Measurements from ENCODE around the gene WDR47.

Gene WDR47

DNA sequence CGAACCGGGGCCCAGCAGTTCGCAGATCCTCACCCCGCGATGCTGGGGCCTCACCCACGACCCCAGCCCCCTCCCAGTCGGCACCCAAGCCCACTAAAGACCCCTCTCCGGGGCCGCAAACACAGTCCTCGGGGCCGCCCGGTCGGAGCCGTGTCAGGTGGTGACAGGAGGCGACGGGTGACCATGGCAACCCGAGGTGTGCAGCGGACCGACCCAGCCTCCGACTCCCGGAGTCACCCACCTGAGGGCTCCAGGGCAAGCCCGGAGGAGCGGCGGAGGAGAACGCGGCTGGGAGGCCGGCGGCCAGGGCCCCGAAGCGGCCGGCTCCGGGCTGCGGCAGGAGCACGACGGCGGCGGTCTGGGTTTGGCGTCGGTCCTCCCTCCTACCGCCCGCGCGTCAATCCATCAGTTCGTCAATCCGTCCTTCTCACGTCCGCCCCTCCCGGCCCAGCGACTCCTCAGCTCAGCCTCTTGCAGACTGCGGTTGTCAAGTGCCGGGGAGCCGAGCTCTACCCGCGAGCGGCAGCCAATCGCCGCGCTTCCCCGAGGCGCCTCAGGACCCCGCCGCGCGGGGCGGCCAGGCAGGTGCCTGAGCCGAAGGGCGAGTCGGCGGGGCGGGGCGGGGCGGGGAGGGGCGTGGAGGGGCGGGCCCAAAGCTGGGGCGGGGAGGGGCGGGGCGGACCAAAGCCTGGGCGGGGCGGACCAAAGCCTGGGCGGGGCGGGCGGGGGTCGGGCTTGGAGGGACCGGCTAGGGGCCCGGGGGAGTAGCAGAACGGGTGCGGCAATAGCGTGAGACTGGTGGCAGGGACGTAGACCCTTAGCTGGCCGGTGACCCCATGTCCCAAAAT lies at the start of gene WDR47:
TSS of gene WDR47 (minus strand) at position 482 of the 848 bp plus-strand sequence. CDS start 18,590 bp downstream, outside the sequence.
- Histone ChIP-seq H3K9me3 (ENCODE audit: control insufficient read depth in 1 of 2, low read length in 2 of 2) (no peaks in the 10 kb centered on the region), H3K9ac (ENCODE audit: low read depth in 1 of 2, low read length in 2 of 2) (peak within 1 kb of the TSS; percentile 83 to 97), H3K36me3 (ENCODE audit: control insufficient read depth in 1 of 2, insufficient read depth in 2 of 2, low read length in 2 of 2) (no peaks in the 10 kb centered on the region), H3K27ac (ENCODE audit: low read depth, low read length) (peak within 1 kb of the TSS; percentile 73), H3K27me3 (ENCODE audit: control insufficient read depth in 1 of 2, insufficient read depth in 2 of 2, low read length in 2 of 2) (no peaks in the 10 kb centered on the region), H3K4me1 (ENCODE audit: control insufficient read depth in 1 of 2, insufficient read depth in 2 of 2, low read length in 2 of 2) (peaks cover 4 to 5% of the 10 kb centered on the region in 2 donors), H3K4me3 (ENCODE audit: low read depth in 1 of 2, low read length in 2 of 2) (peak within 1 kb of the TSS; percentile 97)

DNA sequence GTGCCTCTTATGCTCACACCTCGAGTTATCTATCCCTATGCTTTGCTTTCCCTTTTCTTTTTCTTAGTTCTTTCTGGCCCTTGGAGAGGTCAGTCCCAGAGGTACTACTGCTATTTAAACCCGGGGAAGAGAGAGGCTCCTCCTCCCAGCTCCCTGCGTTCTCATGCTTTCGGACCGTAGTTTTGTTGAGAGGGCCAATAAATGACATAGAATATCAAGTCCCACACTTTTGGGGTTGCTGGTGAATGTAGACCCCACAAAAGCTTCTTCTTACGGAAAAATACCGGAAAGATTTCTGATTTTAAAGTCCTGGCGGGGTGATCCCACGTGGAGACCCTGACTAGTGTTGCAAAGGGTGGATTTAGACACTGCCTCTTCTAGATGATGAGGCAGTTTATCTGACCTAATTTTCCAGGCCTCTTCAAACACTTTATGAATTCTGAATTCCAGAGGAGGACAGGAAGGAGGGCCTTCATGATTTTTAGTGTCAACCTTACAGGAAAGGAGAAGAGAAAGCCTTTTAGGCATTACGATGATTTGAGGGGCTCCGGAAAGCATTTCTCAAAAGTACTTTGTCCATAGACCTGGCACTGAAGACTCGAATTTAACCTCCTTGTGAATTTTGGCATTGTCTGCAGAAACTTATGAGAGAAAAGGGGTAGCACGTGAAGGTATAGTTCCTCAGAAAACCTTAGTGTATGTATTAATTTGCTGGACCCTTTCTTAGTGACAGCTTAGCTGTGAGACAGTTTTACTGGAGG lies 49.4 kb upstream of the WDR47 start:
- H3K36me3 ChIP-seq (ENCODE audit: control insufficient read depth in 1 of 2, insufficient read depth in 2 of 2, low read length in 2 of 2), result peaks cover 9 to 30% of the 10 kb centered on the region in 2 donors
- no peaks in the 10 kb centered on the region for H3K27me3 ChIP-seq (ENCODE audit: control insufficient read depth in 1 of 2, insufficient read depth in 2 of 2, low read length in 2 of 2)
- H3K9me3 ChIP-seq (ENCODE audit: control insufficient read depth in 1 of 2, low read length in 2 of 2), result no peaks in the 10 kb centered on the region
- peak overlapping the region; percentile 94 for H3K27ac ChIP-seq (ENCODE audit: low read depth, low read length)
- peaks cover 23 to 27% of the 10 kb centered on the region in 2 donors for H3K4me1 ChIP-seq (ENCODE audit: control insufficient read depth in 1 of 2, insufficient read depth in 2 of 2, low read length in 2 of 2)
- peak overlapping the region; percentile 74 to 94 for H3K9ac ChIP-seq (ENCODE audit: low read depth in 1 of 2, low read length in 2 of 2)
- peak overlapping the region; percentile 82 to 86 for H3K4me3 ChIP-seq (ENCODE audit: low read depth in 1 of 2, low read length in 2 of 2)

DNA sequence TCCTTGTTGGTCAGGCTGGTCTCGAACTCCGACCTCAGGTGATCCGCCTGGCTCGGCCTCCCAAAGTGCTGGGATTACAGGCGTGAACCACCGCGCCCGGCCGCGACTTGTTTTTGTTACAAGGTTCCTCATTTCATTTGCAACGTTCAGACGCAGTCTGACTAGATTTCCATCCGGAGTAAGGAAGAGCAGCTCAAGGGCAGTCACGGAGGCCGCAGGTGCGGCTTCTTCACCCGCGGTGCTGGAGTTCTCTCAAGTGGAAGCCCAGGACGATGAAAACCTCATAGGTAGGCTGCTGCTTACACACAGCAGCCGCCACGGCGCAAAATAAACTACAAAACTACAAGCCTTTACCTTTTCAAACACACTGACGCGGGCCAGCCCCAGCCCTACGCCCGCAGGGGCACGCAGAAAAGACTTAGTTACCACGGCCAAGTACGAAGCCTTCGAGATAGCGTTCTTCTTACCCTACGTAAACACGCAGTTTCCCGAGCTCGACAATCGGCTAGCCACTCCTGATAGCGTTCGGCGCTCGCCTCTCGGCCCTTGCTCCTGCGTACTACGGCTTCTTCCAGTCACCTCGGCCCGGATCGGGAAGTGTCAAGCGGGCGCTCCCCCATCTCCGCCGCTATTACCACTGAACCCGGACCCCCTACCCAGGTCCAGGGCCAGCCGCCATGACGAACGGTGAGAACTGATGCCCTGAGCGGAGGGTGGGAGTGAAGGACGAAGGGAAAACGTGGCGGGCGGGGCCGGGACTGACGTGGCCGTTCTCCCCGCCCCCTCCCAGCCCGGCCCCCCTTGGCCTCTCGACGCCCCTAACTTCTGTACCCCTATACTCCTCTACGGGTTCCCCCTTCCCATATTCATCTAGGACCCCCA lies 48.5 kb upstream of the WDR47 start, which contains the start of gene TMEM167B:
TSS of gene TMEM167B (plus strand) at position 569 of the 882 bp plus-strand sequence. CDS start at position 678, 109 bp downstream.
- peak within 1 kb of the TSS; percentile 74 to 94 for H3K9ac ChIP-seq (ENCODE audit: low read depth in 1 of 2, low read length in 2 of 2)
- peak within 1 kb of the TSS; percentile 94 for H3K27ac ChIP-seq (ENCODE audit: low read depth, low read length)
- H3K36me3 ChIP-seq (ENCODE audit: control insufficient read depth in 1 of 2, insufficient read depth in 2 of 2, low read length in 2 of 2), result peaks cover 9 to 23% of the 10 kb centered on the region in 2 donors
- H3K4me1 ChIP-seq (ENCODE audit: control insufficient read depth in 1 of 2, insufficient read depth in 2 of 2, low read length in 2 of 2), result peaks cover 19 to 27% of the 10 kb centered on the region in 2 donors
- H3K27me3 ChIP-seq (ENCODE audit: control insufficient read depth in 1 of 2, insufficient read depth in 2 of 2, low read length in 2 of 2), result no peaks in the 10 kb centered on the region
- H3K4me3 ChIP-seq (ENCODE audit: low read depth in 1 of 2, low read length in 2 of 2), result peak within 1 kb of the TSS; percentile 82 to 86
- H3K9me3 ChIP-seq (ENCODE audit: control insufficient read depth in 1 of 2, low read length in 2 of 2), result no peaks in the 10 kb centered on the region

DNA sequence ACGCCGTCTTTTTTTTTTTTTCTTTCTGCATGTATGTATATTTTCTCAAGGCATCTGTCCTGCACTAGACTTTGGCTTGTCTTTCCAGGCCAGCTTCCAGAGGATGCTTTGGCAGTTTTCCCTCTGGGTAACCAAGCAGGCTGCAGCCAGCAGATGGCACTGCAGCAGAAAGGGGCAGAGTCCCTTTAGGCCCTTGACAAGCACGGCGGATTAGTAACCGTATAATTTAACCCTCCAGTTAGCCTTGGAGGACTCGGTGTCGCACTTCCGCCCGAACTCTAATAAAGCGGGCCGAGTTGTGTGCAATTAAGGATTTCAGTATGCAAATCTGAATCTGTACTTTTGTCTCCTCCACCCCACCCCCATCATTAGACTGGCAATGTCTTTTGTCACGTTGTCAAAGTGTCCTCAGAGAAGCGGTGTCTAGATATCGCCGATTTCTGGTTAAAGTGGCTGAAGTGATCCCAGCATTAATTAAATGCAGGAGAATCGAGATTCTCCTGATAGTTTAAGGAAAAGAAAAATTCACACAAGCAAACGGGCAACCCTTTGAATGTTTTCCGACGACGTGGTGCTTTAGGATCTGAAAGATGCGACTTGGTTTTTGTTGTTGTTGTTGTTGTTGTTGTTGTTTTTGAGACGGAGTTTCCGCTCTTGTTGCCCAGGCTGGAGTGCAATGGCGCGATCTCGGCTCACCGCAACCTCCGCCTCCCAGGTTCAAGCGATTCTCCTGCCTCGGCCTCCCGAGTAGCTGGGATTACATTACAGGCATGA lies 47.5 kb upstream of the WDR47 start:
- peaks cover 4 to 16% of the 10 kb centered on the region in 2 donors for H3K36me3 ChIP-seq (ENCODE audit: control insufficient read depth in 1 of 2, insufficient read depth in 2 of 2, low read length in 2 of 2)
- H3K9ac ChIP-seq (ENCODE audit: low read depth in 1 of 2, low read length in 2 of 2), result no peak overlapping the region
- H3K9me3 ChIP-seq (ENCODE audit: control insufficient read depth in 1 of 2, low read length in 2 of 2), result no peaks in the 10 kb centered on the region
- H3K27ac ChIP-seq (ENCODE audit: low read depth, low read length), result no peak overlapping the region
- H3K27me3 ChIP-seq (ENCODE audit: control insufficient read depth in 1 of 2, insufficient read depth in 2 of 2, low read length in 2 of 2), result no peaks in the 10 kb centered on the region
- H3K4me3 ChIP-seq (ENCODE audit: low read depth in 1 of 2, low read length in 2 of 2), result peak overlapping the region; percentile 57 to 86
- H3K4me1 ChIP-seq (ENCODE audit: control insufficient read depth in 1 of 2, insufficient read depth in 2 of 2, low read length in 2 of 2), result peaks cover 21 to 28% of the 10 kb centered on the region in 2 donors

DNA sequence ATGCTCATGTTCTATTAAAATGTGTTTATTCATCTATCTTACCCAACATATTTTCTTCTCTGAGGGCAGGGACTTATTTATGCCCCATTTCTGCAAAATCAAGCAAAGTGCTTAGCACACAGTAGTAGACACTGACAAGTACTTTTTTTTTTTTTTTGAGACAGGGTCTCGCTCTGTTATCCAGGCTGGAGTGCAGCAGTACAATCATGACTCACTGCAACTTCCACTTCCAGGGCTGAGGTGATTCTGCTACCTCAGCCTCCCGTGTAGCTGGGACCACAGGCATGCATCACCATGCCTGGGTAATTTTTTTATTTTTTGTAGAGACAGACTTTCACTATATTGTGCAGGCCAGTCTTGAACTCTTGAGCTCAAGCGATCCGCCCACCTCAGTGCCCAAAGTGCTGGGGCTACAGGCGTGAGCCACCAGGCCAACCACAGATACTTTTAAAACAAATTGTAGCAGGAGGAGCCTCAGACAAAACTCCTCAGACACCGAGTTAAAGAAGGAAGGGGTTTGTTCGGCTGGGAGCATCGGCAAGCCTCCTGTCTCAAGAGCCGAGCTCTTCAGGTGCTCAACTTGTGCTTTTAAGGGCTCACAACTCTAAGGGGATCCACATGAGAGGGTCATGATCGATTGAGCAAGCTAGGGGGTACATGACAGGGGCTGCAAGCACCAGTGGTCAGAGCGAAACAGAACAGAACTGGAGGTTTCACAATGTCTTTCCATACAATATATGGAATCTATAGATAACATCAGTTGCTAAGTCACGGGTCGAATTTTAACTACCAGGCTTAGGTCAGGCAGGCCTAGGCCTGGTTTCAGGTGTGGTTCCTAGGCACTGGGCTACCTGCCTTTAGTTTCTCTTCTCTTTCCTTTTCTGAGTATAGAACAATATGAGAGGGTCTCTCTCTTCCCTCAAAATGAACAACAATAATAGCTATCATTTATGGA lies 42.9 kb upstream of the WDR47 start:
- Histone ChIP-seq H3K27ac (ENCODE audit: low read depth, low read length) (no peak overlapping the region), H3K4me1 (ENCODE audit: control insufficient read depth in 1 of 2, insufficient read depth in 2 of 2, low read length in 2 of 2) (peaks cover 14% of the 10 kb centered on the region in 2 donors), H3K4me3 (ENCODE audit: low read depth in 1 of 2, low read length in 2 of 2) (no peak overlapping the region), H3K36me3 (ENCODE audit: control insufficient read depth in 1 of 2, insufficient read depth in 2 of 2, low read length in 2 of 2) (no peaks in the 10 kb centered on the region), H3K9ac (ENCODE audit: low read depth in 1 of 2, low read length in 2 of 2) (no peak overlapping the region), H3K27me3 (ENCODE audit: control insufficient read depth in 1 of 2, insufficient read depth in 2 of 2, low read length in 2 of 2) (no peaks in the 10 kb centered on the region), H3K9me3 (ENCODE audit: control insufficient read depth in 1 of 2, low read length in 2 of 2) (no peaks in the 10 kb centered on the region)

DNA sequence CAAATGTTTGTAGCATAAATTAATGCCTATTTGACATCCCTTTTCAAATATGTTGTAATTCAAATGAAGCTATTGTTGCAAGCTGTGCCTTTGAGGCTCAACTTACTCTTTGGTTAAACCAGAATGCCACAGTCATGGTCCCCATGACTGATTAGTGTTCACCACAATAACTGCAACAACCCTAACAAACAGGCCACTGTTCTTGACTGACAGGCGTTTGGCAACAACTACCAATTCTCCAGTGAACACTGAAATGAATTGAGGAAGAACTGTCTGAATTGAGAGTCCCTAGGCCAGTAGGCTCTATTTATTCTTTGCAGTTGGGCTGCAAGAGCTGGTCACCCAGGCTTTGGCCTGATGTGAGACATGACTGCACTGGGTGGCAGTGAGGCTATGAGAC lies 42.0 kb upstream of the WDR47 start:
- H3K9ac ChIP-seq (ENCODE audit: low read depth in 1 of 2, low read length in 2 of 2), result no peak overlapping the region
- no peaks in the 10 kb centered on the region for H3K27me3 ChIP-seq (ENCODE audit: control insufficient read depth in 1 of 2, insufficient read depth in 2 of 2, low read length in 2 of 2)
- no peak overlapping the region for H3K27ac ChIP-seq (ENCODE audit: low read depth, low read length)
- peaks cover 8 to 11% of the 10 kb centered on the region in 2 donors for H3K4me1 ChIP-seq (ENCODE audit: control insufficient read depth in 1 of 2, insufficient read depth in 2 of 2, low read length in 2 of 2)
- no peak overlapping the region for H3K4me3 ChIP-seq (ENCODE audit: low read depth in 1 of 2, low read length in 2 of 2)
- no peaks in the 10 kb centered on the region for H3K36me3 ChIP-seq (ENCODE audit: control insufficient read depth in 1 of 2, insufficient read depth in 2 of 2, low read length in 2 of 2)
- H3K9me3 ChIP-seq (ENCODE audit: control insufficient read depth in 1 of 2, low read length in 2 of 2), result no peaks in the 10 kb centered on the region

DNA sequence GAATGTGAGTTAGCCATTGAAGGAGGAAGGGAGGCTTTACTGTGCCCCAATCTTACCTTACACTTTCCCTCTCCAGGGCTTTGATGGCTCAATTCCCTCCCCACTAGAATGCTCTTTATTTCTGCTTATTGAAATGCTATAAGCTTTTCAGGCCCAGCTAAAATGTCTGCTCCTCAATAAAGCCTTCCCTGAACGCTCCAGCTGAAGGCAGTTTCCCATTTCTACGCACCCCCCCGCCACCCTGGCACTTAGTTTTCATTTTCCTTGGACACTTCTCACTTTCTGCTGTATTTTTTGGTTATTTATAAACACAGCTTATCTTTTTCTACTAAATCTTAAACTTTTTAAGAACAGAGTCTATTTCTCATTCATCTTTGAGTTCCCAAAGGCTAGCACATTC lies 41.6 kb upstream of the WDR47 start:
- Histone ChIP-seq H3K36me3 (ENCODE audit: control insufficient read depth in 1 of 2, insufficient read depth in 2 of 2, low read length in 2 of 2) (no peaks in the 10 kb centered on the region), H3K4me3 (ENCODE audit: low read depth in 1 of 2, low read length in 2 of 2) (no peak overlapping the region), H3K4me1 (ENCODE audit: control insufficient read depth in 1 of 2, insufficient read depth in 2 of 2, low read length in 2 of 2) (peaks cover 8 to 11% of the 10 kb centered on the region in 2 donors), H3K27ac (ENCODE audit: low read depth, low read length) (no peak overlapping the region), H3K9me3 (ENCODE audit: control insufficient read depth in 1 of 2, low read length in 2 of 2) (no peaks in the 10 kb centered on the region), H3K9ac (ENCODE audit: low read depth in 1 of 2, low read length in 2 of 2) (no peak overlapping the region), H3K27me3 (ENCODE audit: control insufficient read depth in 1 of 2, insufficient read depth in 2 of 2, low read length in 2 of 2) (no peaks in the 10 kb centered on the region)

DNA sequence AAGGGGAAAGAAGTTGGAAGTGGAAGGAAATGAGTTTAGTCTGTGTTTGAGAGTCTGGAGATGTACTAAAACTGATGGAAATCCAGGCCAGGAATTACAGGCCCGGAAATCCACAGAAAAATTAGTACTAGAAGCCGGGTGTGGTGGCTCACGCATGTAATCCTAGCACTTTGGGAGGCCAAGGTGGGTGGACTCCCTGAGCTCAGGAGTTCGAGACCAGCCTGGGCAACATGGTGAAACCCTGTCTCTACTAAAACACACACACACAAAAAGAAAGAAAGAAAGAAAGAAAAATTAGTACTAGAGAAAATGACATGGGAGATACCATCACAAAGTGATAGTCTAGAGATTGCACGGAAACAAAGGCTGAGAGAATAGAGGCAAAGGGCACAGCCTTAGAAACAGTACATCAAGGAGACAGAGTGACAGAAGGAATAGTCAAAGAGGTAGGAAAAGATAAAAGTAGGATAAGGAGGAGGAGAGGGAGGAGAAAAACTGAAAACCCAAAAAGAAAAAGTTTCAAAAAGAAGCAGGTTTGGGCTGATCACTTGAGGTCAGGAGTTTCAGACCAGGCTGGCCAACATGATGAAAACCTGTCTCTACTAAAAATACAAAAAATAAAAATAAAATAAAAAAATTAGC lies 38.7 kb upstream of the WDR47 start:
- H3K27ac ChIP-seq (ENCODE audit: low read depth, low read length), result no peak overlapping the region
- H3K4me1 ChIP-seq (ENCODE audit: control insufficient read depth in 1 of 2, insufficient read depth in 2 of 2, low read length in 2 of 2), result peaks cover 8 to 16% of the 10 kb centered on the region in 2 donors
- H3K4me3 ChIP-seq (ENCODE audit: low read depth in 1 of 2, low read length in 2 of 2), result no peak overlapping the region
- no peaks in the 10 kb centered on the region for H3K9me3 ChIP-seq (ENCODE audit: control insufficient read depth in 1 of 2, low read length in 2 of 2)
- H3K9ac ChIP-seq (ENCODE audit: low read depth in 1 of 2, low read length in 2 of 2), result no peak overlapping the region
- no peaks in the 10 kb centered on the region for H3K27me3 ChIP-seq (ENCODE audit: control insufficient read depth in 1 of 2, insufficient read depth in 2 of 2, low read length in 2 of 2)
- H3K36me3 ChIP-seq (ENCODE audit: control insufficient read depth in 1 of 2, insufficient read depth in 2 of 2, low read length in 2 of 2), result no peaks in the 10 kb centered on the region

All from duodenal mucosa (tissue), 2 donors.